Activated CD4-positive, alpha-beta T cell treated with anti-CD3 and anti-CD28 coated beads for 36 hours (primary cell): ENCODE results near the gene VPS35. TPM values are rescaled to one million over a fixed set of nuclear protein-coding genes. Genes with fewer than 3 reads are reported as not detected.
"Not testable (repeated sequence)": the region's sequence is repeated elsewhere in the genome, so short reads cannot be mapped to it uniquely, and the experiment has no call there.

Experiments used
- ATAC-seq: fragments of 200-7000 bp; cut with Tn5 transposase; one replicate; pipeline ENCODE4 v1.10.0; 2021; ENCODE audit warnings: mild to moderate bottlenecking, moderate library complexity
- CTCF ChIA-PET: fragments of 350-600 bp; sonication (Branson Sonifier 250); formaldehyde crosslinking; loops from one replicate; lab custom pipeline; 2021; ENCODE audit warnings: antibody characterized with exemption; lab: Charles Lee
- POLR2A ChIA-PET: fragments of 350-600 bp; sonication (Branson Sonifier 250); formaldehyde crosslinking; loops from one replicate; lab custom pipeline; 2021; ENCODE audit warnings: antibody characterized with exemption, inconsistent platforms; lab: Charles Lee
- DNase-seq: peaks from one replicate; pipeline ENCODE4 v3.0.0-alpha.2; 2020
- H3K27ac Mint-ChIP-seq: one replicate; pipeline ENCODE4 v1.8.0; 2021; ENCODE audit warnings: mixed read lengths
- H3K27me3 Mint-ChIP-seq: one replicate; pipeline ENCODE4 v1.8.0; 2021; ENCODE audit warnings: mixed read lengths
- H3K36me3 Mint-ChIP-seq: one replicate; pipeline ENCODE4 v1.8.0; 2021; ENCODE audit warnings: low read depth, mixed read lengths
- H3K4me1 Mint-ChIP-seq: one replicate; pipeline ENCODE4 v1.8.0; 2021; ENCODE audit warnings: mixed read lengths
- H3K4me3 Mint-ChIP-seq: one replicate; pipeline ENCODE4 v1.8.0; 2021; ENCODE audit warnings: mild to moderate bottlenecking, moderate library complexity, mixed read lengths
- H3K9me3 Mint-ChIP-seq: one replicate; pipeline ENCODE4 v1.8.0; 2021; ENCODE audit warnings: low read depth, mixed read lengths
- intact Hi-C, 2 experiments: fragments of 100-400 bp; cut with DNase I in 1 of 2; cut with micrococcal nuclease in 1 of 2; formaldehyde crosslinking; loops; one replicate each; pipeline versions ENCODE4 v1.14.2 to v1.15.1; 2022 to 2024; cut with DNase I, micrococcal nuclease
- total RNA-seq, 2 experiments: library from RNA; stranded (reverse); gene quantifications; one replicate each; pipeline ENCODE4 v1.2.3, GENCODE V29; 2021

Gene VPS35
- total RNA-seq, 2 experiments from 2014 or later, result 60.0 to 98.4 TPM

GRCh38 chr16:46658925-46659324 lies 30.1 kb downstream of the VPS35 start:
- ATAC-seq (peak; percentile 91), DNase-seq (peak; percentile 43)
- H3K4me1 Mint-ChIP-seq, result peaks cover 17% of the 10 kb centered on the region
- no peak overlapping the region for H3K4me3 Mint-ChIP-seq
- ChIA-PET POLR2A (no interaction called here), CTCF (interaction anchor here (0.8 to 1.3 kb wide), 4 partner anchors 15 to 180 kb away, joined by 3 to 4 read pairs (median 3); no protein-coding TSS in a partner anchor)
- intact Hi-C loops, result no loop called here
- peaks cover 54% of the 10 kb centered on the region for H3K36me3 Mint-ChIP-seq
- H3K9me3 Mint-ChIP-seq, result no peaks in the 10 kb centered on the region
- H3K27me3 Mint-ChIP-seq, result no peaks in the 10 kb centered on the region
- H3K27ac Mint-ChIP-seq, result peak overlapping the region; percentile 34

- no peak for DNase-seq
- intact Hi-C loops, result no loop called here
- H3K9me3 Mint-ChIP-seq, result no peaks in the 10 kb centered on the region
- ChIA-PET CTCF (no interaction called here), POLR2A (no interaction called here)
- no peaks in the 10 kb centered on the region for H3K4me1 Mint-ChIP-seq
- H3K4me3 Mint-ChIP-seq, result no peak overlapping the region
- H3K27ac Mint-ChIP-seq, result no peak overlapping the region
- peaks cover 12% of the 10 kb centered on the region for H3K36me3 Mint-ChIP-seq
- no peaks in the 10 kb centered on the region for H3K27me3 Mint-ChIP-seq
- no peak for ATAC-seq
These were observed 37.7 kb downstream of the VPS35 start for GRCh38 chr16:46651305-46651704.

- CTCF ChIA-PET, result interaction anchor here (0.6 kb wide), 1 partner anchor 203 kb away, joined by 3 read pairs; no protein-coding TSS in a partner anchor
- Mint-ChIP-seq H3K36me3 (peaks cover 6% of the 10 kb centered on the region), H3K4me1 (no peaks in the 10 kb centered on the region), H3K9me3 (peaks cover 4% of the 10 kb centered on the region), H3K4me3 (no peak overlapping the region), H3K27ac (no peak overlapping the region), H3K27me3 (no peaks in the 10 kb centered on the region)
- POLR2A ChIA-PET, result no interaction called here
- DNase-seq, result no peak
- intact Hi-C loops, result no loop called here
- ATAC-seq, result no peak
These were observed 38.7 kb downstream of the VPS35 start for GRCh38 chr16:46650254-46650623.

- DNase-seq (no peak), ATAC-seq (no peak)
- Mint-ChIP-seq H3K4me3 (no peak overlapping the region), H3K4me1 (no peaks in the 10 kb centered on the region), H3K27me3 (no peaks in the 10 kb centered on the region), H3K9me3 (peaks cover 8% of the 10 kb centered on the region), H3K36me3 (peaks cover 6% of the 10 kb centered on the region), H3K27ac (no peak overlapping the region)
- CTCF ChIA-PET, result interaction anchor here (0.6 kb wide), 1 partner anchor 204 kb away, joined by 3 read pairs; no protein-coding TSS in a partner anchor
- intact Hi-C loops, result no loop called here
- POLR2A ChIA-PET, result no interaction called here
These were observed 39.3 kb downstream of the VPS35 start for GRCh38 chr16:46649588-46650253.

- ChIA-PET CTCF (no interaction called here), POLR2A (no interaction called here)
- ATAC-seq (no peak), DNase-seq (no peak)
- Mint-ChIP-seq H3K9me3 (peaks cover 16% of the 10 kb centered on the region), H3K4me3 (no peak overlapping the region), H3K4me1 (no peaks in the 10 kb centered on the region), H3K36me3 (peaks cover 15% of the 10 kb centered on the region), H3K27me3 (no peaks in the 10 kb centered on the region), H3K27ac (no peak overlapping the region)
- intact Hi-C loops, result no loop called here
These were observed 40.3 kb downstream of the VPS35 start for GRCh38 chr16:46648656-46649055.

GRCh38 chr16:46638947-46639925 lies 49.7 kb downstream of the VPS35 start:
- no peak overlapping the region for H3K4me3 Mint-ChIP-seq
- peaks cover 19% of the 10 kb centered on the region for H3K36me3 Mint-ChIP-seq
- peaks cover 13% of the 10 kb centered on the region for H3K9me3 Mint-ChIP-seq
- no peaks in the 10 kb centered on the region for H3K4me1 Mint-ChIP-seq
- intact Hi-C loops, result no loop called here
- DNase-seq (no peak), ATAC-seq (no peak)
- H3K27me3 Mint-ChIP-seq, result no peaks in the 10 kb centered on the region
- CTCF ChIA-PET, result no interaction called here
- POLR2A ChIA-PET, result no interaction called here
- H3K27ac Mint-ChIP-seq, result no peak overlapping the region

- DNase-seq (no peak), ATAC-seq (no peak)
- Mint-ChIP-seq H3K36me3 (no peaks in the 10 kb centered on the region), H3K4me3 (no peak overlapping the region), H3K9me3 (no peaks in the 10 kb centered on the region), H3K27ac (no peak overlapping the region), H3K27me3 (no peaks in the 10 kb centered on the region), H3K4me1 (no peaks in the 10 kb centered on the region)
- ChIA-PET POLR2A (no interaction called here), CTCF (no interaction called here)
- intact Hi-C loops, result no loop called here
These were observed 55.9 kb downstream of the VPS35 start for GRCh38 chr16:46632778-46633733.

GRCh38 chr16:46629331-46630219 lies 59.4 kb downstream of the VPS35 start:
- intact Hi-C loops, result no loop called here
- POLR2A ChIA-PET, result no interaction called here
- Mint-ChIP-seq H3K27me3 (no peaks in the 10 kb centered on the region), H3K36me3 (no peaks in the 10 kb centered on the region), H3K9me3 (no peaks in the 10 kb centered on the region), H3K4me3 (no peak overlapping the region), H3K27ac (no peak overlapping the region), H3K4me1 (no peaks in the 10 kb centered on the region)
- no peak for ATAC-seq
- DNase-seq, result no peak
- CTCF ChIA-PET, result interaction anchor here (0.7 kb wide), 2 partner anchors 48 to 492 kb away, joined by 3 read pairs; no protein-coding TSS in a partner anchor

GRCh38 chr16:46627746-46628145 lies 61.2 kb downstream of the VPS35 start:
- ATAC-seq (no peak), DNase-seq (no peak)
- POLR2A ChIA-PET, result no interaction called here
- no peaks in the 10 kb centered on the region for H3K4me1 Mint-ChIP-seq
- no peaks in the 10 kb centered on the region for H3K27me3 Mint-ChIP-seq
- H3K4me3 Mint-ChIP-seq, result no peak overlapping the region
- no peaks in the 10 kb centered on the region for H3K9me3 Mint-ChIP-seq
- no peaks in the 10 kb centered on the region for H3K36me3 Mint-ChIP-seq
- CTCF ChIA-PET, result no interaction called here
- intact Hi-C loops, result no loop called here
- H3K27ac Mint-ChIP-seq, result no peak overlapping the region

- H3K27me3 Mint-ChIP-seq, ATAC-seq, CTCF ChIA-PET, H3K4me3 Mint-ChIP-seq, H3K4me1 Mint-ChIP-seq, H3K9me3 Mint-ChIP-seq, DNase-seq, H3K36me3 Mint-ChIP-seq, H3K27ac Mint-ChIP-seq, intact Hi-C loops, POLR2A ChIA-PET: not testable (repeated sequence)
These were observed 62.3 kb downstream of the VPS35 start for GRCh38 chr16:46626681-46627080.
